ENCODE measurements around the gene KCNMA1. TPM values are rescaled to one million over a fixed set of nuclear protein-coding genes. Genes with fewer than 3 reads are reported as not detected.

Gene KCNMA1
- polyA plus RNA-seq, 1 experiment = 21.4 TPM

GRCh38 chr10:77075926-77076325 is 561.7 kb downstream of the KCNMA1 start:
- POLR2A ChIA-PET = no interaction called here
- H3K36me3 ChIP-seq (ENCODE audit: control insufficient read depth, insufficient read depth, low read length) = peaks cover 4% of the 10 kb centered on the region; the same call in 1 of the 2 replicates
- H3K4me3 ChIP-seq (ENCODE audit: low read depth, low read length) = no peak overlapping the region
- TF ChIP-seq CTCF (IDR thresholded peaks at IDR 0.05; ENCODE audit: insufficient read depth, low read depth, low read length) = no peak
- CTCF ChIA-PET = interaction anchor here (1.9 kb wide), 1 partner anchor 15 kb away, joined by 6 read pairs; no protein-coding TSS in a partner anchor
- DNase-seq (ENCODE audit: low read depth) = no peak
- H3K27me3 ChIP-seq (ENCODE audit: control insufficient read depth, insufficient read depth, low read length) = no peaks in the 10 kb centered on the region

GRCh38 chr10:77074104-77074624 is 563.4 kb downstream of the KCNMA1 start:
- Histone ChIP-seq H3K4me3 (ENCODE audit: low read depth, low read length) (no peak overlapping the region), H3K27me3 (ENCODE audit: control insufficient read depth, insufficient read depth, low read length) (no peaks in the 10 kb centered on the region), H3K36me3 (ENCODE audit: control insufficient read depth, insufficient read depth, low read length) (peaks cover 4% of the 10 kb centered on the region; the same call in 1 of the 2 replicates)
- TF ChIP-seq CTCF (IDR thresholded peaks at IDR 0.05; ENCODE audit: insufficient read depth, low read depth, low read length) = no peak
- POLR2A ChIA-PET = no interaction called here
- no peak for DNase-seq (ENCODE audit: low read depth)
- CTCF ChIA-PET = interaction anchor here (1.2 kb wide), 1 partner anchor 14 kb away, joined by 3 read pairs; no protein-coding TSS in a partner anchor

GRCh38 chr10:77073663-77073960 is 564.0 kb downstream of the KCNMA1 start:
- ChIA-PET POLR2A (no interaction called here), CTCF (interaction anchor here (1.2 kb wide), 1 partner anchor 14 kb away, joined by 3 read pairs; no protein-coding TSS in a partner anchor)
- no peak for TF ChIP-seq CTCF (IDR thresholded peaks at IDR 0.05; ENCODE audit: insufficient read depth, low read depth, low read length)
- Histone ChIP-seq H3K27me3 (ENCODE audit: control insufficient read depth, insufficient read depth, low read length) (no peaks in the 10 kb centered on the region), H3K4me3 (ENCODE audit: low read depth, low read length) (no peak overlapping the region), H3K36me3 (ENCODE audit: control insufficient read depth, insufficient read depth, low read length) (peaks cover 4% of the 10 kb centered on the region; the same call in 1 of the 2 replicates)
- DNase-seq (ENCODE audit: low read depth) = no peak

- Histone ChIP-seq H3K36me3 (ENCODE audit: control insufficient read depth, insufficient read depth, low read length) (peaks cover 4% of the 10 kb centered on the region; the same call in 1 of the 2 replicates), H3K4me3 (ENCODE audit: low read depth, low read length) (no peak overlapping the region), H3K27me3 (ENCODE audit: control insufficient read depth, insufficient read depth, low read length) (no peaks in the 10 kb centered on the region)
- DNase-seq (ENCODE audit: low read depth) = no peak
- no peak for TF ChIP-seq CTCF (IDR thresholded peaks at IDR 0.05; ENCODE audit: insufficient read depth, low read depth, low read length)
- ChIA-PET CTCF (interaction anchor here (1.2 kb wide), 1 partner anchor 15 kb away, joined by 3 read pairs; no protein-coding TSS in a partner anchor), POLR2A (no interaction called here)
Measured at GRCh38 chr10:77072836-77073662, 564.6 kb downstream of the KCNMA1 start.

GRCh38 chr10:77072361-77072835 is 565.2 kb downstream of the KCNMA1 start:
- peaks cover 1% of the 10 kb centered on the region; the same call in 1 of the 2 replicates for H3K36me3 ChIP-seq (ENCODE audit: control insufficient read depth, insufficient read depth, low read length)
- no peak for DNase-seq (ENCODE audit: low read depth)
- no peaks in the 10 kb centered on the region for H3K27me3 ChIP-seq (ENCODE audit: control insufficient read depth, insufficient read depth, low read length)
- POLR2A ChIA-PET = no interaction called here
- CTCF ChIA-PET = no interaction called here
- no peak overlapping the region for H3K4me3 ChIP-seq (ENCODE audit: low read depth, low read length)
- TF ChIP-seq CTCF (IDR thresholded peaks at IDR 0.05; ENCODE audit: insufficient read depth, low read depth, low read length) = no peak
